ENCODE data around the gene SASH1.
A peak's percentile ranks its signal among the peaks of the same experiment; 100 is the strongest.

Gene SASH1

DNA sequence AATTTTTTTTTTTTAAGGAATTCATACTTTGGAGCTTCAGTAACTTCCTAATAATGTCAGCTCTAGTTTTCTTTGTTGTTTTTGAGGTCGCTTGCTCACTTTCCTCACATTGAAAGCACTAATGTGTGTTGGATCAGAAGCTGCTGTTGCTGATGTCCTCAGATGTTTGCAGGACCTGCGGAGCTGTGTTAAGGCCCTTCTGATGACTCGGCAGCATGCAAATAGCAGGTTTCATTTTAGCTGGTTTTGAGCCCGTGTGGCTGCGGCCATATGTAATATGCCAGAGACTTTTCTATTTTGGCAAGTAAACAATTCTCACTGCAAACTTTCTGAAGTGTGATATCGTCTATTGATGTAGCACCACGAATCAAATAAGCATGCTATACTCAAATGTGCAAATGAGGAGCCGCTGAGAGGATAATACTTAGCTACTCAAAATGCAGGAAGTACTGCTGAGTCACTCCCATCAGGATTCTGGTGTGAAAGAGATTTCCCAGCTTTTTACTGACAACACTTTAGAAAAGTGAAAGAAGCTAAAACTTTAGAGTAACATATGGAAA, 187.8 kb downstream of the SASH1 start:
- POLR2A ChIA-PET = no interaction called here
- peak; percentile 48 for DNase-seq (ENCODE audit: extremely low spot score)
- CTCF ChIA-PET = interaction anchor here (1.0 to 1.6 kb wide), 3 partner anchors 10 to 68 kb away, joined by 4 to 7 read pairs (median 4); no protein-coding TSS in a partner anchor
- TF ChIP-seq, protein P1, sequence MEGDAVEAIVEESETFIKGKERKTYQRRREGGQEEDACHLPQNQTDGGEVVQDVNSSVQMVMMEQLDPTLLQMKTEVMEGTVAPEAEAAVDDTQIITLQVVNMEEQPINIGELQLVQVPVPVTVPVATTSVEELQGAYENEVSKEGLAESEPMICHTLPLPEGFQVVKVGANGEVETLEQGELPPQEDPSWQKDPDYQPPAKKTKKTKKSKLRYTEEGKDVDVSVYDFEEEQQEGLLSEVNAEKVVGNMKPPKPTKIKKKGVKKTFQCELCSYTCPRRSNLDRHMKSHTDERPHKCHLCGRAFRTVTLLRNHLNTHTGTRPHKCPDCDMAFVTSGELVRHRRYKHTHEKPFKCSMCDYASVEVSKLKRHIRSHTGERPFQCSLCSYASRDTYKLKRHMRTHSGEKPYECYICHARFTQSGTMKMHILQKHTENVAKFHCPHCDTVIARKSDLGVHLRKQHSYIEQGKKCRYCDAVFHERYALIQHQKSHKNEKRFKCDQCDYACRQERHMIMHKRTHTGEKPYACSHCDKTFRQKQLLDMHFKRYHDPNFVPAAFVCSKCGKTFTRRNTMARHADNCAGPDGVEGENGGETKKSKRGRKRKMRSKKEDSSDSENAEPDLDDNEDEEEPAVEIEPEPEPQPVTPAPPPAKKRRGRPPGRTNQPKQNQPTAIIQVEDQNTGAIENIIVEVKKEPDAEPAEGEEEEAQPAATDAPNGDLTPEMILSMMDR (IDR thresholded peaks at IDR 0.05; ENCODE audit: control extremely low read depth, extremely low read depth, low read depth, missing control alignments) = no peak

DNA sequence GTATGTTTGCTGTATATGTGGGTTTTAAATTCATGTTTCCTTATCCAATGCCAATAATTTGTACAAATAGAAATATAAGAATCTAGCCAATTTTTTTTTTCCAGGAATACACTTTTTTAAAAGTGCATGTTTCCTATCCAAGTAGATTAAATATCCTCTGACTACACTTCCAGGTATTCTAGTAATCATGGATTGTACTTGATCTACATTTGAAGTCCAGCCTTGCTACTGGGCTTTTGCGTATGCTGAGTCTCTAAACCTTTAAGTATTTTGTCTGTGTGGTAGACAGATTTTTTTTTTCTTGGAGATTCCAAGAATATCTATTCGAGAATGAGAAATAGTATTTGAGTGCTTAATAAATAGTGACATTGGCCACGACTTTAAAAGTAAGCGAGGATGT, 188.3 kb downstream of the SASH1 start:
- CTCF ChIA-PET = interaction anchor here (1.6 kb wide), 1 partner anchor 9 kb away, joined by 7 read pairs; no protein-coding TSS in a partner anchor
- POLR2A ChIA-PET = no interaction called here
- TF ChIP-seq, protein P1 (IDR thresholded peaks at IDR 0.05; ENCODE audit: control extremely low read depth, extremely low read depth, low read depth, missing control alignments) = no peak
- DNase-seq (ENCODE audit: extremely low spot score) = no peak

DNA sequence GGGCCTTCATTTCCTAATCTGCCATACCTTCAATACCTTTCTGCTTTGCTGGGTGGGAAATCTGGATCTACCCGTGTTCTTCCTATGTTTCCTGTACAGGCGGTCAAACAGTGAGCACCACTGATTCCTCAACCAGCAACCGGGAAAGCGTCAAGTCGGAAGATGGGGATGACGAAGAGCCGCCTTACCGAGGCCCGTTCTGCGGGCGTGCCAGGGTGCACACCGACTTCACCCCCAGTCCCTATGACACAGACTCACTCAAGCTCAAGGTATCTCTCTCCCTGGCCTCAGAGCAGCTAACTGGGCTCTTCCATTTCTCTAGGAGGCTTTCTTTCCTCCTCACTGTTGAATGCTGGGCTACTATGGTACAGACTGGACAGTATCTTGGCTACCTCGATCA, 190.1 kb downstream of the SASH1 start:
- CTCF ChIA-PET = interaction anchor here (1.2 kb wide), 1 partner anchor 45 kb away, joined by 3 read pairs; no protein-coding TSS in a partner anchor
- no peak for DNase-seq (ENCODE audit: extremely low spot score)
- POLR2A ChIA-PET = no interaction called here
- TF ChIP-seq, protein P1 (IDR thresholded peaks at IDR 0.05; ENCODE audit: control extremely low read depth, extremely low read depth, low read depth, missing control alignments) = no peak

DNA sequence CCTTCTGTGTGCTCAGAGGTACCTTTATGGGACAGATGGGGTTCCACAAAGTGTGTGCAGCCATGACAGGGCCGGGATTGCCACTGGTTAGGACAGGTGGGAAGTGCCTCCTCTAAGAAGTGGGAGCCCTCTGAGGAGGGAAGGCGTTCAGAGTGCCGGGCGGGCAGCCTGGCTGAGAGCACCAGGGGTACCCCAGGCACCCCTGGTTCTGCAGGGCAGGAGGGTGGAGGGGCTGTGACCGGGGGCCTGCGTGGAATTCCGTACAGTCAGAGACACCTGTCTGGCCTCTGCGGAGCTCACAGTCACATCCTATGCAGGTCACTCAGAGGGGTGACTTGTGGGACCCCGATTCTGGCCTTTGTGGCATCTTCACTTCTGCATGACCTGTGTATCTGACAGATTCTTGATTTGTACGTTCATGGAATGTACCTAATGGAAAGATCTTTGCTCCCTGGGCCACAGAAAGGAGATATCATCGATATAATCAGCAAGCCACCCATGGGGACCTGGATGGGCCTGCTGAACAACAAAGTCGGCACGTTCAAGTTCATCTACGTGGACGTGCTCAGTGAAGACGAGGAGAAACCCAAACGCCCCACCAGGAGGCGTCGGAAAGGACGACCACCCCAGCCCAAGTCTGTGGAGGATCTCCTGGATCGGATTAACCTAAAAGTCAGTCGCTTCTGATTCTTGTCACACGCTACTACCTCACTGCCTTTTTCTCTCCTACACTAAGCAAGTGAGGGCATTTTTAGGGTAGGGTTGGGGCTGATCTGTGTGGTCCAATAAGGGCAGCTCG, 190.9 kb downstream of the SASH1 start:
- POLR2A ChIA-PET = no interaction called here
- CTCF ChIA-PET = no interaction called here
- DNase-seq (ENCODE audit: extremely low spot score) = no peak
- TF ChIP-seq, protein P1 (IDR thresholded peaks at IDR 0.05; ENCODE audit: control extremely low read depth, extremely low read depth, low read depth, missing control alignments) = no peak

DNA sequence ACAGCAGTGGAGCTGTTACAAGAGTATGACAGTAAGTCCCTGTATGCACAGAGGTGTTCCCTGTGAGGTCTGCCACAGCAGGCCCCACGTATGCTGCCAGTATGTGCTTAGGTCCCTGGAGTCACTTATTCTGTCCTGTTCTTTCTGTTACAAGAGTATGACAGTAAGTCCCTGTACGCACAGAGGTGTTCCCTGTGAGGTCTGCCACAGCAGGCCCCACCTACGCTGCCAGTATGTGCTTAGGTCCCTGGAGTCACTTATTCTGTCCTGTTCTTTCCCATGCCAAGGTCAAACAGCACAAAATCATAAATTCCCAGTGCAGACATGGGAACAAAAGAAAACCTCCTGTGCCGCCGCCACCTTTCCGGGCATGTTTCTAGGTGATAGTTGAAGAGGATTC, 192.2 kb downstream of the SASH1 start:
- ChIA-PET CTCF (interaction anchor here (1.0 to 1.3 kb wide), 2 partner anchors 10 to 25 kb away, joined by 3 to 7 read pairs; no protein-coding TSS in a partner anchor), POLR2A (no interaction called here)
- TF ChIP-seq, protein P1 (IDR thresholded peaks at IDR 0.05; ENCODE audit: control extremely low read depth, extremely low read depth, low read depth, missing control alignments) = no peak
- DNase-seq (ENCODE audit: extremely low spot score) = no peak

DNA sequence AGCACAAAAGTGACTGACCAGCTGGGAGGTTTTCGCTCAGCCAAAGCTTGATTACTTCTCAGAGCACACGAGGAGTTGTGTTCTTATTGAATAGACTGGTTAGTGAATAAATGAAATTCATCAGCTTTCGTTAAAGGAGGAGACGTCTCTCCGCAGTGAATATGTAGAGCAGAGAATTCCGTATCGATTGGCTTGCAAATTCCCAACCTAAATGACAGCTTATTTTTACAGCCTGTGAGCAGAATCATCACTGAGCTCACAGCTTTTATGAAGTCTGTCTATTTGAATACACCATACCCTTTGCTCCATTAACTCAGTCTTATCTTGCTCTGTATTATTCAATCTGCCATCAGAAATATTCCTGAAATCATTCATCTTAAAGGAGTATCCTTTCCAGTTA, 192.7 kb downstream of the SASH1 start:
- ChIA-PET POLR2A (no interaction called here), CTCF (interaction anchor here (0.8 to 1.4 kb wide), 4 partner anchors 11 to 25 kb away, joined by 3 to 7 read pairs (median 4); no protein-coding TSS in a partner anchor)
- TF ChIP-seq, protein P1 (IDR thresholded peaks at IDR 0.05; ENCODE audit: control extremely low read depth, extremely low read depth, low read depth, missing control alignments) = no peak
- no peak for DNase-seq (ENCODE audit: extremely low spot score)

Data from GM10248 (cell line).